ENCODE measurements around the gene CDH3. TPM values are rescaled to one million over a fixed set of nuclear protein-coding genes. Genes with fewer than 3 reads are reported as not detected.
A peak's percentile ranks its signal among the peaks of the same experiment; 100 is the strongest.

Gene CDH3
- polyA plus RNA-seq, 2 of the 4 experiments (the other 2 are of a cell fraction), result 0.08 to 0.25 TPM

- Histone ChIP-seq H3K4me1 (peaks cover 18% of the 10 kb centered on the region), H3K4me3 (no peak overlapping the region), H3K4me2 (peak overlapping the region; percentile 50), H3K27ac (peak overlapping the region; percentile 52 to 81; a peak in 5 of 6 replicates), H3K9me3 (no peaks in the 10 kb centered on the region)
- ATAC-seq, result no peak
- ChIA-PET CTCF (interaction anchor here (0.8 to 1.6 kb wide), 3 partner anchors 26 to 204 kb away, joined by 3 to 6 read pairs (median 3); no protein-coding TSS in a partner anchor), POLR2A (no interaction called here)
- TF ChIP-seq GATA3 (IDR thresholded peaks at IDR 0.05; ENCODE audit: borderline replicate concordance) (peak; percentile 9; the same call in 1 of the 2 replicates), HOXA7 (CRISPR knock-in tag; IDR thresholded peaks at IDR 0.05) (no peak), CHD4 (IDR thresholded peaks at IDR 0.05; ENCODE audit: borderline replicate concordance) (0 out of 2 replicates have a peak, but pooled peaks have one; percentile 34)
- WGBS (ENCODE audit: missing lambda C conversion rate), result 55% methylated on average over 4 of the region's 4 CpGs
- FAIRE-seq, result no peak
- DNase-seq (ENCODE audit: low read depth in 1 of 2, low spot score in 1 of 2), result no peak
Measured at GRCh38 chr16:68732741-68733399, 87.8 kb downstream of the CDH3 start.

DNA sequence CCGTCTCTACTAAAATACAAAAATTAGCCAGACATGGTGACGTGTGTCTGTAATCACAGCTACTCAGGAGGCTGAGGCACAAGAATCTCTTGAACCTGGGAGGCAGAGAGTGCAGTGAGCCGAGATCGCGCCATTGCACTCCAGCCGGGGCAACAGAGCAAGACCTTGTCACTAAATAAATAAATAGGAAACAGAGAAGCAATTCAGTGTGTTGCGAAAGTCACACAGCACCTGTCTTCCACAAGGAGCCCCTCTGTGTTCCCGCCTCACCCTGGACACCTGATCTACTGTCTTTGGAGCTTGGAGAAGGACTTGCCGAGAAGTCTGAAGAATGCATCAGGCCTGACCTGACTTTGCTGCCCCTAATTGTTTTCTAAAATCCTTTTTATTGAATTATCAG lies 88.5 kb downstream of the CDH3 start:
- no peak for DNase-seq (ENCODE audit: low read depth in 1 of 2, low spot score in 1 of 2)
- CTCF ChIA-PET, result interaction anchor here (1.6 to 2.1 kb wide), 2 partner anchors 27 to 67 kb away, joined by 5 to 6 read pairs; no protein-coding TSS in a partner anchor
- 0 out of 4 replicates have a peak, but pooled peaks of 1 of the 2 experiments have one; percentile 21 for TF ChIP-seq CEBPB (IDR thresholded peaks at IDR 0.05)
- TF ChIP-seq FOSL2 (IDR thresholded peaks at IDR 0.05), result no peak
- TF ChIP-seq FOSL2 (CRISPR knock-in tag; IDR thresholded peaks at IDR 0.05), result no peak
- TF ChIP-seq HMGXB4 (CRISPR knock-in tag; IDR thresholded peaks at IDR 0.05; ENCODE audit: borderline replicate concordance), result no peak
- Histone ChIP-seq H3K9me3 (no peaks in the 10 kb centered on the region), H3K4me1 (peaks cover 22% of the 10 kb centered on the region), H3K27ac (peak overlapping the region in 1 of 2 experiments; percentile 81; a peak in 1 of 6 replicates), H3K4me3 (no peak overlapping the region), H3K4me2 (no peak overlapping the region)
- POLR2A ChIA-PET, result no interaction called here
- no peak for ATAC-seq
- whole genome bisulfite sequencing (ENCODE audit: missing lambda C conversion rate), result 89% methylated on average over 9 of the region's 9 CpGs
- no peak for FAIRE-seq

DNA sequence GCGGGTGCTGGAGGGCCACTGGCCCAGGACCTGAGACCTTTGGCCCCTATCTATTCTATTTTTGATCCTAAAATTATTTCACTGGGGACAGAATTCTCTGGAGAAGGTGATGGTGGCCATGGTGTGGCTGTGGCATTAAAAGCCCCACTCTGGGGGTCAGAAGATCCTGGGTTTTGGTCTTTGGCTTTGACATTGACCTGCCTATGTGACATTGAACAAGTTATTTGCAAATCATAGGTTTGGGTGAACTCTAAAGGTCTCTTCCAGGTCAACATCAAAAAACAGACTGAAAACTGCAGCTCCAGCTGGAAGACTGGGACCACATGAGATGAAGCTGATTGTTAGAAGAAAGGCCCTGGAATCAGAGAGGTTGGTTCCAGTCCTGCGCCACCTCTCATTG lies 89.7 kb downstream of the CDH3 start:
- peaks cover 34% of the 10 kb centered on the region for H3K4me1 ChIP-seq
- TF ChIP-seq RAD21 (conservative IDR thresholded peaks at IDR 0.05 in 1 of 2, IDR thresholded peaks at IDR 0.05 in 1 of 2), result no peak
- TF ChIP-seq POLR2A (IDR thresholded peaks at IDR 0.05; ENCODE audit: low read length), result no peak
- no peak for TF ChIP-seq HDAC2 (IDR thresholded peaks at IDR 0.05)
- TF ChIP-seq FOSB (CRISPR knock-in tag; IDR thresholded peaks at IDR 0.05), result no peak
- TF ChIP-seq HES2 (IDR thresholded peaks at IDR 0.05), result no peak
- no peak for TF ChIP-seq EP300 (IDR thresholded peaks at IDR 0.05)
- no peak for TF ChIP-seq FOSL2 (IDR thresholded peaks at IDR 0.05)
- no peak for TF ChIP-seq FOSL2 (CRISPR knock-in tag; IDR thresholded peaks at IDR 0.05)
- no peak for TF ChIP-seq REST (IDR thresholded peaks at IDR 0.05)
- FAIRE-seq (no peak), ATAC-seq (no peak), DNase-seq (ENCODE audit: low read depth in 1 of 2, low spot score in 1 of 2) (no peak)
- WGBS (ENCODE audit: missing lambda C conversion rate), result 100% methylated on average over 2 of the region's 2 CpGs
- ChIA-PET CTCF (interaction anchor here (0.5 to 2.1 kb wide), 5 partner anchors 15 to 224 kb away, joined by 3 to 5 read pairs (median 4); no protein-coding TSS in a partner anchor), POLR2A (no interaction called here)
- H3K27ac ChIP-seq, result peak overlapping the region in 1 of 2 experiments; percentile 37; a peak in 1 of 6 replicates
- no peak overlapping the region for H3K4me2 ChIP-seq
- H3K9me3 ChIP-seq, result no peaks in the 10 kb centered on the region
- no peak overlapping the region for H3K4me3 ChIP-seq
